Neural progenitor cell (in vitro differentiated cells): ENCODE measurements around the gene KCP.
A peak's percentile ranks its signal among the peaks of the same experiment; 100 is the strongest.

Source experiments
- EZH2 ChIP-seq: fragments of 200-600 bp; sonication (generic); IDR thresholded peaks from 2 replicates; pipeline ENCODE4 v1.6.1; 2017; ENCODE audit warnings: antibody characterized with exemption, mild to moderate bottlenecking, moderate library complexity
- EZH2phosphoT487 ChIP-seq: fragments of 200-600 bp; sonication (generic); IDR thresholded peaks from 2 replicates; pipeline ENCODE4 v1.6.1; 2017; ENCODE audit warnings: antibody characterized with exemption
- TF ChIP-seq, protein P1 (sequence below): fragments of 200-600 bp; sonication (generic); IDR thresholded peaks from 2 replicates; pipeline ENCODE4 v1.5.1; 2017; ENCODE audit warnings: antibody characterized with exemption, mild to moderate bottlenecking

DNA sequence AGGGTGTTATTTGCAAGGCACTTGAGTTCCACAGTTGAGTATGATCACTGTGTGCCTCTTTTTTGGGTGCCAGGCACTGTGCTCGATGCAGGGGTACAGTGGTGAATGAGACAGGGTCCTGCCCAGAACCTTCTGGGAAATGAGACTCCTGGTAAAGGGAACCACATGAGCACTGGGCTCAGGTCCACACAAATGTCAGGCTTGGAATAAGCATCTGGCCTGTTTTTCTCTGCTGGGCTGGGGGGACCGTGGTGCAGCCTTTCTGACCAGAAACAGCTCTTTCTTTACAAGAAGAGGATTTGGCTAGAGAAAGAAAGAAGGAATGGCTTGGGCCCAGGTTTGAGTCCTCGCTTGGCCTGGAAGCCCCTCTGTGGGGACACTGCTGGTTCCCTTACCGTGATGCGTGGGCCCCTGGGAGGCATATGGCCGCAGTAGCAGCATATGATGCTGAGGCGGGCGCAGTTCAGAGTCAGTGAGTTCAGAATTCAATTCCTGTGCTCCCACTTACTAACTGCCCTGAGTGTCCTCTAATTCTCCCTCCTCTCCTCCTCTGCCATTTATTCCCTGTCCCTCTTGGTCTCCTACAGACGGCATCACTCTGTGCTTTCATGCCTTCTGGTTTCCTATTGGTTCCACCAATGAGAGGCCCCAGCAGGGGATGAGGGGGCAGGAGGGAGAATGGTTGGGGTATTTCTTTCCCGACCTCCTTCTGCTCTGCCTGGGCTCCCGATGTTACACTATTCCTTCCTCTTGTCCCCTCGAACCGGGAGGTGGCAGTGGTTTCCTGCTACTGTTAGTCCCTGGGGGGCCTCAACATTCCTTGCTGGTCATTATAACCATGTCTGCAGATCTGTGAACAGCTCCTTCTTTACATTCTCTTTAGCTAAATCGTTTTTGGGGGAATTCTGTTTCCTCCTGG, 9.6 kb upstream of the KCP start:
- no peak for TF ChIP-seq EZH2phosphoT487
- TF ChIP-seq, protein P1, sequence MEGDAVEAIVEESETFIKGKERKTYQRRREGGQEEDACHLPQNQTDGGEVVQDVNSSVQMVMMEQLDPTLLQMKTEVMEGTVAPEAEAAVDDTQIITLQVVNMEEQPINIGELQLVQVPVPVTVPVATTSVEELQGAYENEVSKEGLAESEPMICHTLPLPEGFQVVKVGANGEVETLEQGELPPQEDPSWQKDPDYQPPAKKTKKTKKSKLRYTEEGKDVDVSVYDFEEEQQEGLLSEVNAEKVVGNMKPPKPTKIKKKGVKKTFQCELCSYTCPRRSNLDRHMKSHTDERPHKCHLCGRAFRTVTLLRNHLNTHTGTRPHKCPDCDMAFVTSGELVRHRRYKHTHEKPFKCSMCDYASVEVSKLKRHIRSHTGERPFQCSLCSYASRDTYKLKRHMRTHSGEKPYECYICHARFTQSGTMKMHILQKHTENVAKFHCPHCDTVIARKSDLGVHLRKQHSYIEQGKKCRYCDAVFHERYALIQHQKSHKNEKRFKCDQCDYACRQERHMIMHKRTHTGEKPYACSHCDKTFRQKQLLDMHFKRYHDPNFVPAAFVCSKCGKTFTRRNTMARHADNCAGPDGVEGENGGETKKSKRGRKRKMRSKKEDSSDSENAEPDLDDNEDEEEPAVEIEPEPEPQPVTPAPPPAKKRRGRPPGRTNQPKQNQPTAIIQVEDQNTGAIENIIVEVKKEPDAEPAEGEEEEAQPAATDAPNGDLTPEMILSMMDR: peak; percentile 27
- TF ChIP-seq EZH2: no peak
